Germinal center (tissue), 1 donor: ENCODE data around the gene DNAH6.

ENCODE experiments used
- DNase-seq: peaks from one replicate; pipeline ENCODE4 v3.0.0; 2012; ENCODE audit warnings: mixed read lengths, low spot score

DNAH6 gene

GRCh38 chr2:84800194-84800805 lies 284.0 kb downstream of the DNAH6 start:
- no peak for DNase-seq

GRCh38 chr2:84801811-84802210 lies 285.5 kb downstream of the DNAH6 start:
- DNase-seq = no peak

DNA sequence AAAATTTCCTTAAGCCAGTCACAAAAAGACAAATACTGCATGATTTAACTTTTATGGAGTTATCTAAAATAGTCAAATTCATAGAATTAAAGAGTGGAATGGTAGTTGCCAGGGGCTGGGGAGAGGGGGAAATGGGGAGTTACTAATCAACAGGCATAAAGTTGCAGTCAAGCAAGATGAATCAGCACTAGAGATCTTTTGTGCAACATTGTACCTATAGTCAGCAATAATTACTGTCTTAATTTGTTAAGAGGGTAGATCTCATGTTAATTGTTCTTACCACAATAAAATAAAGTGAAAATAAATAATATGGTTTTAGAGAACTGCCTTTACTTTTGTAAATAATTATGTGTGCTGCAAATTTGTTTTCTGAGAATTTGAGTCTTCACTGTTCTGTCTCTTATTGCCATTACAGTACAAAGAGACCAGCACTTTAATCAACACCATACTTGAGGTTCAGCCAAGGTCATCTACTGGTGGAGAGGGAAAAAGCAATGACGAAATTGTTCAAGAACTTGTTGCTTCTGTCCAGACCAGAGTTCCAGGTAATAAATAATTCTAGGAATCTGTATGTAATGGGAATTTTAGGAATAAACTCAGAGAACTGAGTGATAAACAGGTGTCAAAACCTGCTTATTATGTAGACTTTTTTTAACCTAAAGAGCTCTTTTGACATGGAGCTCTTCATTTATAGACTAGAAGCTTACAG lies 289.1 kb downstream of the DNAH6 start:
- no peak for DNase-seq

- no peak for DNase-seq
These were observed 290.8 kb downstream of the DNAH6 start for GRCh38 chr2:84807063-84807485.

GRCh38 chr2:84808279-84808678 lies 292.0 kb downstream of the DNAH6 start:
- DNase-seq = no peak

DNA sequence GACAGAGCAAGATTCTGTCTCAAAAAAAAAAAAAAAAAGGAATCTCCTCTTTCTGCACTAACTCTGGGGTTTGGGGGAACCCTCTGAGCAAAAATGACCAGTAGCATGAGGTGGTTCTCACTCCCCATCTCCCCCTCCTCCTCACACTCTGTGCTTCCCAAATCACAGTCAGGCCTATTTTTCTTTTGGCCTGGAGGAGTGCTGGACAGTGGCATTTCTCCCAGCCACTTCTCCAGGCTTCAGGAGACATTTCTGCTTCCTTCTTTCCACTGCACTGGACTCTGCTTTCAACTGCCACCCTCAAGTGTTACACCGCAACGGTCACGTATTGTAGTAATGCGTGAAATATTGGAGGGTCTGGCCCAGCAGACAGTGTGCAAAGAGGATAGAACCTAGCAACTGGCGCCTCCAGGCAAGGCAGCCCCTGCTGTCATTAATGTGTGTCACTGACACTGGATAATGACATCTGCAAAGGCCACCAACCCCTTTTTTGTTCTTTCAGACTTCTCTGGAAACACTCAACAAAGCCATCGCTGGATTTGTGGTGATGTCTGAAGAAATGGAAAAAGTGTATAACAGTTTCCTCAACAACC lies 295.6 kb downstream of the DNAH6 start:
- no peak for DNase-seq

DNA sequence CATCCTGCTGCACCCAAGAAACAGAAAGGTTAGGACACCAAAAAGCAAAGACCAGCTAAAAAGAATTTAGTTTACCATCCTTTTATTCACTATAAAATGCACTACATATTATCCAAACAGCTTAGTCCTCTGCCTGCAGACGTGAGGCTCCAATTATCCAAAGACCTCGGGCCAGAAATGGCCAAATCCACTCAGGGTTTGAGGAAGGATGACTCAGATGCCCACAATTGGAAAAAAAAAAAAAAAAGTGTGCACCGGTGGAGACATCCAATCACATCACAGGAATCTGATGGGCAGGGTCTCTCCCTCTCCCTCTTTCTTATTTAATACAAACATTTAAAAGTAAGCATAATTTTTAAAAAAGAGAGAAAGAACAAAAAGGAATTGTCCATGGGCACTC lies 298.8 kb downstream of the DNAH6 start:
- no peak for DNase-seq

- no peak for DNase-seq
These were observed 300.2 kb downstream of the DNAH6 start for GRCh38 chr2:84816426-84817026.

DNA sequence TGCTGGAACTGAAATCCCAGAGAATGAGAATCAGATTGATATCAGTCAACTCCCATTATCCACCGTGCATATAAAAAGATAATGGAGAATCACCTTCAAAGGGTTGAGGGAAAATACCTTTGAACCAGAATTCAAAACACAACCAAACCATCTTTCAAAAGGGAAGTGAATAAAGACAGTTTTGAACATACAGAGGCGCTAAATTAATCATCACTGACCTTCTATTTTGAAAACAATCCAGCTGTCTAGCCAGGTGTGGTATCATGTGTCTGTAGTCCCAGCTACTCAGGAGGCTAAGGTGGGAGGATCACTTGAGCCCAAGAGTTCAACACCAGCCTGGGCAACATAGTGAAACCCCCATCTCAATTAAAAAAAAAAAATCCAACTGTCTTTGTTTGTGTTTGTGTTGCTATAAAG lies 300.9 kb downstream of the DNAH6 start:
- peak; percentile 27 for DNase-seq

DNA sequence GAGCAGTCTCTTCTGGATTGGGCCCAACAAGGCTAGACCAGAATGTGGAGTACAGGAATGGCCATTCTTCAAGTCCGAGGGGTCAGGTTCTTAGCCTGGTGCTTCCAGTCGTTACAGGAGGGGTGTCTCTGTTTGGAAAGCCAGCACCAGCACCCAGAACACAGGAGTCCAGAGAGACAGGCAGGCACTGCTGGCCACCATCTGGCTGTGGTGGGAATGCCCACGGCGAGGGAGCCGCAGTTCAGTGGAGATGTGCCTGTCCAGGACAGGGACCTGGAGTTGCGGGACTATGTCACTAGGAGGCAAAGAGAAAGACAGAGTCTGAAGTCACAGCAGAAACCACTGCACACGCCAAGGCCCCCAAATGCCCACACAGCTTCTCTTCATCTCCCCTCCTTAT lies 305.5 kb downstream of the DNAH6 start:
- DNase-seq = no peak

- no peak for DNase-seq
These were observed 306.9 kb downstream of the DNAH6 start for GRCh38 chr2:84823229-84823628.

GRCh38 chr2:84823788-84824187 lies 307.5 kb downstream of the DNAH6 start:
- DNase-seq = no peak

DNA sequence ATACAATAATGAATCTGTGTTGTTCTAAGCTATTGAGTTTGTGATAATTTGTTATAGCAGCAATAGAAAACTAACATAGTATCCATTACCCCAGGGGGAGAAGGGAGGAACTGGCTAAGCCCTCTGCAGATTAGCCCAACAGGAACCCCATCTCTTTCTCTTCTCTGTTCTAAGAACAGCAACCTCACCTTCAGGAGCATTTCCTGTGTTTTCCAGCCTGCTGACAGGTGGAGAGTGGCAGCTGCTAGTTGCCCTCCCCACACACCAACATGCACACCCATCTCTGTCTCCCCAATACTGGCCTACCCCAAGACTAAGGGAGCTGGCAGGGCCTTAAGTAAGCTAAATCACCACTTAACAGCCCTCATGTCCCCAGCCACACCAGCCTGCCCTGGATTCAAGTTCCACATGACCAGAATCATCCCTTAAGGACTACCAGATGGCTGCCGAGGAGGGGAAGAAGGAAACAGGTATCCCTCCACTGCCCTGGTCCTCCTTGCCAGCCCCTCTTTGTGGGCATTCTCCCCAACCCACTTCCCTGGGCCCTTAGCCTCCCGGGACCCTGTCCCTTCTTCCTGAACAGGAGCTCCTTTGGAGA lies 311.8 kb downstream of the DNAH6 start:
- DNase-seq = no peak

DNA sequence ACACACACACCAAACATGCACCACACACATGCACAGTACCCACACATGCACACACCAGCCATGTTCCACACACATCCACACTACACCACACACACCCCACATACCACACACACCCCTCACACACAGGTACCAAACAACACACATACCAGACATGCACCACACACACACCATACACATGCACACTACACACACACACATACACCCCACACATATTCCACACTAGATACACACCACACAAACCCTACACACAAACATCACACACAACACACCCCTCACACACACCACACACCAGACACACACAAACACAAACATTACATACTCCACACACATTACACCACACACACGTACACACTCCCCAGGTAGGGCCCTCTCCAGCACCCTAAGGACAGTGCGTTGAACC lies 313.4 kb downstream of the DNAH6 start:
- no peak for DNase-seq

DNA sequence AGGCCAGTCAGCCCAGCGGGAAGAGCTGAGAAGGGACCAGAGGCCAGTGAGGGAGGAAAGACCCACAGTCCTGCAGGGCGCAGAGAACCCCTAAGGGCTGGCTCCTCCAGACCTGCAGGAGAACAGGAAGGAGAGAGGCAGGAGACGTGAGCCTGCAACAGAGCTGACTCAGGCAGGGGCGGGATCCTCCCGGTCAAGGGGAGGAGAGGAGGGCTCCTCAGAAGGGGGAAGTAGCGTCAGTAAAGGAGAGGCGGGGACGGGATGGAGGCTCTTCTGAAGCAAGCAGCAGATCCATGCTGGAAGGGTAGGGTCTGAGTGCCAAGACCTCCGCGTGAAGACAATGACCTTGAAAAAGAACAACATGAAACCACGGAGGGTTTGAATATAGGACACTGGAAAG lies 313.8 kb downstream of the DNAH6 start:
- no peak for DNase-seq

GRCh38 chr2:84830758-84831500 lies 314.6 kb downstream of the DNAH6 start:
- DNase-seq = no peak

DNA sequence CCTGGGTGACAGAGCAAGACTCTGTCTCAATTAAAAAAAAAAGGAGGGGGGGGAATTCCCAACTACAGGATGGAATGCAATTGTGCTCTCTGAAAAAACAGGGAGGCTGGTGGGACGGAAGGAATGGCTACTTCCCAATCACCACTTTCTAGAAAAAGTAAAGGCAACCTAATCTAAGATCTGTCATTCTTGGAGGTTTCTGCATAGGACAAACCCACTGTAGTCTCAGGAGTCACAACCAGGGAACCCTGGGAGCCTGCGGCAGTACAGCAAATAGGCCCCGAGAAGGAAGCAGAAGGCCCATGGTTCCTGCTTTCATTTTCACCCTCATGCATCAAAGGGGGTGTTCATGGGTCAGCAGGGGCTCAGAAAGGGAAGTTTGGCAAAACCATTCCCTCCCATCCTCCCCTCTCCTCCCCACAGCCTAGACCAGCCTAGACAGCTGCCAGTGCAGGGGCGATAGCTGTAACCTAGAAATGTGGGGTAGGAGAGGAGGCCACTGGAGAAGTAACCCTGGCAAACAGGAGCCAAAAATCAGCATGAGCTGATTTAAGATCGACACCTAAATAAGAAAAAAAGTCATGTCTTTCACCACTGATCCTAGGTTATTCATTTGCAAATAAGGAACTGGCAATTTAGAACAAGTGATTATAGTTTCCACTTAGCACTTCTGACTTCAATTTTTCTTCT lies 316.6 kb downstream of the DNAH6 start:
- DNase-seq = peak; percentile 45

DNA sequence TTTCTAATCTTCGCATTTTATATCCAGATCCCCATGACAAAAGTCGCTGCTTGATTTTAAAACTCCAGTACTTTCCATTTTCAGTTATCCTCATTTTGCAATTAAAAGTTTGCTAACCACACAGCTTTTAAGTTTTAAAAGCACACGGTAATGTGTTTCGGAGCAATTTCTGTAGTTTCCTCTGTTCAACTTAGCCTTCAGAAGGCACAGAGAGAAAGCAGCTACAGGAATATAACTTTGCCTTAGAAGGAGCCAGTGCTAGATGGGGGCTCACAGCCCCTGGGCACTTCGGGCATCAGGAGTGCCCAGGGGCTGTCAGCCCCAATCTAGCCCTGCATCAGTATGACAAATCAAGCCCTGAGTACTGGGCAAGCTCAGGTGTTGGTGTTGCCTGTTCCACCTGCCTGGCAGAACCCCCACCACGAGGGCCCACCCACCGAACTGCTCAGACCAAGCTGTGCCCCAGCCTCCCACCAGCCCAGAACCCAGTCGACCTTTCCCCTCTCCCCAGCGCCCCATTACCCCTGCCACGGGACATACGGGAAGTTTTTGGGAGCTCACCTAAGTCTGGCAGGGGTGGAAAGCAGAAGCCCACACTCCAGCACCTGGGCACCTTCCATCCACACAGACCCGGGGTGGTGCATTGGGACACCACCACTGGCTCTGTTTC lies 317.3 kb downstream of the DNAH6 start:
- no peak for DNase-seq

- no peak for DNase-seq
These were observed 319.9 kb downstream of the DNAH6 start for GRCh38 chr2:84836215-84836614.

GRCh38 chr2:84838434-84839145 lies 322.3 kb downstream of the DNAH6 start:
- DNase-seq = no peak
